ENCODE results near the gene KIZ.

Gene KIZ

DNA sequence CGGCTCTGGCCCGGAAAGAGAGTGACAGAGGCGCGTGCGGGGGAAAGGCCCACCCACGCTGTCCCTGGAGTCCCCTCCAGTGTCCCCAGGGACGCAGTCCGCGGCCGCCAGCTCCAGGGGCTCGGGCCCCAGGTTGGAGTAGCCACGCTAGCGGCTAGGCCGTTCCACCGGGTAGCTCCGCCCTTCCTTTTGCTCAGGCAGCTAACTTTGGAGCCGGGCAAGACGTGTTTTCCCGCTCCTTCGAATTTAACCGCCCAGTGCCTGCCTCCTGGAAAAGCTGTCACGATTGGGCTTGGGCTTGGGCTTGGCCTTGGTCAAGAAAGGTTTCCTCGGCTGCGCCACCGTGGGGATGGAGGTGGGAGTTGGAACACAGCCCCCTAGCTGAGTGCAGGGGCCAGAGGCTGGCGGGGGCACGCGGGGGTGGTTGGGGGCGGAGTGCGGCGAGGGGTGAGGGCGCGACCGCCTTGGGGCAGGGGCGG, 24.4 kb upstream of the KIZ start:
- TF ChIP-seq, protein P1, sequence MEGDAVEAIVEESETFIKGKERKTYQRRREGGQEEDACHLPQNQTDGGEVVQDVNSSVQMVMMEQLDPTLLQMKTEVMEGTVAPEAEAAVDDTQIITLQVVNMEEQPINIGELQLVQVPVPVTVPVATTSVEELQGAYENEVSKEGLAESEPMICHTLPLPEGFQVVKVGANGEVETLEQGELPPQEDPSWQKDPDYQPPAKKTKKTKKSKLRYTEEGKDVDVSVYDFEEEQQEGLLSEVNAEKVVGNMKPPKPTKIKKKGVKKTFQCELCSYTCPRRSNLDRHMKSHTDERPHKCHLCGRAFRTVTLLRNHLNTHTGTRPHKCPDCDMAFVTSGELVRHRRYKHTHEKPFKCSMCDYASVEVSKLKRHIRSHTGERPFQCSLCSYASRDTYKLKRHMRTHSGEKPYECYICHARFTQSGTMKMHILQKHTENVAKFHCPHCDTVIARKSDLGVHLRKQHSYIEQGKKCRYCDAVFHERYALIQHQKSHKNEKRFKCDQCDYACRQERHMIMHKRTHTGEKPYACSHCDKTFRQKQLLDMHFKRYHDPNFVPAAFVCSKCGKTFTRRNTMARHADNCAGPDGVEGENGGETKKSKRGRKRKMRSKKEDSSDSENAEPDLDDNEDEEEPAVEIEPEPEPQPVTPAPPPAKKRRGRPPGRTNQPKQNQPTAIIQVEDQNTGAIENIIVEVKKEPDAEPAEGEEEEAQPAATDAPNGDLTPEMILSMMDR (conservative IDR thresholded peaks at IDR 0.05; ENCODE audit: low read depth, low read length): no peak
- no peak for DNase-seq (ENCODE audit: low read depth)

DNA sequence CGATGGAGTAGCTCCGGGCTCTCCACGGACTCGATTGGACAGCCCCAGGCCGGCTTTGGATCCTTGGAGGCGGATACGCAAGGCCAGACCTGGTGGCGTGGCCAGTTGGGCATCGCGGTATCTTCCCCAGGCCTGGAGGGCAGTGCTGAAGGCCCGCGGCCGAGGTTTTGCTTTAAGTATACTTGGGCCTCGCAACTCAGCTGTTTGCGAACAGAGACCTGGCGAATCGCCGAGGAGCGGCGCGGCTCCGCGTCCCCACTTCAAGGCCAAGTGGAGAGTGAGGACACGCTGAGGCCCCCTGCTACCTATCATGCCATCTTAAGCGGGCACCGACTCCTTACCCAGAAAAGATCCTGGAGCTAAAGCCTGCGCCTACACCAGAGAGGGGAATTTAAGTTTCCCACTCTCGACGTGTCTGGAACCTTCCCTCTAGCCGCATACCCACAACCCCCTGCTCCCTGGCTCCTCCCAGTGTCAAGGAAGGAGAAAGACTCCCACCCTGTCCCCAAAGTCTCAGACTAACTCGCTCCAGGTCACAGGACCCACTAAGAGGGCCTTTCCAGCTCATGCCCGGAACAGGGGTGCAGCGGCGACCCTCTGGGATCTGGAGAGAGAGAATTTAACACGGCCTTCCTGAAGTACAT, 23.8 kb upstream of the KIZ start:
- no peak for DNase-seq (ENCODE audit: low read depth)
- TF ChIP-seq, protein P1 (conservative IDR thresholded peaks at IDR 0.05; ENCODE audit: low read depth, low read length): no peak
- H3K4me3 ChIP-seq (ENCODE audit: low read length): no peak overlapping the region

More for the DNA sequence above, 24.4 kb upstream of the KIZ start:
- H3K4me3 ChIP-seq (ENCODE audit: low read length): no peak overlapping the region

DNA sequence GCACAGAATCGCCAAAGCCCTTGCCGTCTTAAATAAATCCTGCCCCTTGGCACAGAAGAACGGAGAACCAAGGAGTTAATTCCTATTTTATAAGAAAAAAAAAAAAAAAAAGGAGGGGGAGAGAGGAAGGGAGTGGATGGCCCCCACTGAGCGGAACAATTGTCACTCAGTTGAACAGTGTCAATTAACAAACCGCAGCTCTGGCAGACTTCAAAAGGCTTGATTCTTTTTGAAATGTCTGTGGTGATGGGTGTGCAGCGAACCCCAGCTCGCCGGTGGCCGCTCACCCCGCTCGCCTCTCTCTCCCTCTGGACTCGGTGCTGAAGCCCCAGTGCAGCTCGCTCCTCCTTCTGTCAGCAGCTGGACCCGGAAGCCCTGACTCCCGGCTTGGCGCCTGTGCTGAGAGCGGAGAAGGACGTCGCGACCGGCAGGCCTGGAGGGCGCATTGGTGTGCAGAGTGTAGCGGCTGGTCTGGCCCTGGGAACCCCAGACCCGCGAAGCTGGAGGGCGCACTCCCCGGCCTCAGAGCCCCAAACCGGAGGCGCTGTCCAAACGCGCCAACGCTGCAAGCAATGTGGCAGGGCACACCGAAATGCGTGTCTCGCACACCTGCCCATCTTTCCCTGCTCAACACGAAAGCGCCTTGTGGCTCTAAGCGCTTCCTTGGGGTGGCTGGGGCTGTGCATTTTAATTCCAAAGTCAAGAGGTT, 23.1 kb upstream of the KIZ start:
- no peak overlapping the region for H3K4me3 ChIP-seq (ENCODE audit: low read length)
- DNase-seq (ENCODE audit: low read depth): no peak
- TF ChIP-seq, protein P1 (conservative IDR thresholded peaks at IDR 0.05; ENCODE audit: low read depth, low read length): no peak

DNA sequence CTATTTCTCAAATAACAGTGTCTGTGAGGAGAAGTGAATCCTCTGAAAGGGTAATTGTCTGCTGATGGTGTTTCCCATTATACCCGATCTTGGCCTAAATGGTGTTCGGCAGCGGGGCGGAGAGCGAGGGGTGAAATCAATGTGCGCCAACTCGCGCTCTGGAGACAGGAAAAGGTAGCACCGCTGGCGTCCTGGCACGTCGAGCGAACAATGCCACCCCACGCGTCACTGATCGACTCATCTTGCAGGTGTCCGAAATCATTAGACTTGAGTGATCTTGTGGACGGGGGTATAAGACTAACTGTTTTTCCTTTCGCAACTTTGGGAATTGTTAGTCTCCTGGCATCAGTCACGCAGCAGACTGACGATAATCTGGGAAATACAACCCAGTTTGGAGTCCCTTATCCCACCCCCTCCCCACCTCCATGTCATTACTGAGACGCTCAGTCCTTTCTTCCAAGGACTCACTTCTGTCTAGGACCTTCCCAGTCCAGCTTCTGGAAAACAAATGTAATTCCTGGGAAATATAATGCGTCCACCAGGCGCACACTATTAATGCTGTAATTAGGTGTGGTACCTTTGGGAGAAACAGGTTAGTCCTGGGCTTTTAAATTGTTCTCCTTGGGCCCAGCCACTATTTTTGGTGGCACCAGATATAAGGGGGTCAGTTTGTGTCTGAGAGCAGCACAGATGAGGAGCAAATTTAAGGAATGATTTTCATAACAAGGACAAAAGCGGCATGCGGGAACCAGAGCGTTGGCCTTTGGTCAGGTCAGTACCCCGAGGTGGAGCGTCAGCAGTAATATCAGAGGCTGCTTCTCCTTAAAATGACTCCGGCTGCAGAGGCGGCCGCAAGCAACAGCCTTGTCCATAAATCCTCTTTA, 22.1 kb upstream of the KIZ start:
- DNase-seq (ENCODE audit: low read depth): no peak
- no peak overlapping the region for H3K4me3 ChIP-seq (ENCODE audit: low read length)
- TF ChIP-seq, protein P1 (conservative IDR thresholded peaks at IDR 0.05; ENCODE audit: low read depth, low read length): no peak

DNA sequence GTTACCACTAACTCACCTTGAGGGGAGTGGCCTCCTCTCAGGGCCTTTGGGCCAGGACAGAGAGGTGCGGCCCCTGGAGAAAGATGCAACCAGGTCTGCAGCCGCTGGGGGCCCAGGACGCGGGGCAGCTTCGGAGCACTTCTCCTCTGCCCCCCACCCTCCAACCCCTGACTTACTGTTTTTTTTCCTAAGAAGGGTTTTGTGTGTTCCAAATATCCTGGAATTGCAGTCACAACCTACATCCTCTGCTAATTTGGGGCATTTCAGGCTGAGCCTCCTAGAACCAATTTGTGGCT, 21.5 kb upstream of the KIZ start:
- DNase-seq (ENCODE audit: low read depth): no peak
- H3K4me3 ChIP-seq (ENCODE audit: low read length): no peak overlapping the region
- TF ChIP-seq, protein P1 (conservative IDR thresholded peaks at IDR 0.05; ENCODE audit: low read depth, low read length): no peak

DNA sequence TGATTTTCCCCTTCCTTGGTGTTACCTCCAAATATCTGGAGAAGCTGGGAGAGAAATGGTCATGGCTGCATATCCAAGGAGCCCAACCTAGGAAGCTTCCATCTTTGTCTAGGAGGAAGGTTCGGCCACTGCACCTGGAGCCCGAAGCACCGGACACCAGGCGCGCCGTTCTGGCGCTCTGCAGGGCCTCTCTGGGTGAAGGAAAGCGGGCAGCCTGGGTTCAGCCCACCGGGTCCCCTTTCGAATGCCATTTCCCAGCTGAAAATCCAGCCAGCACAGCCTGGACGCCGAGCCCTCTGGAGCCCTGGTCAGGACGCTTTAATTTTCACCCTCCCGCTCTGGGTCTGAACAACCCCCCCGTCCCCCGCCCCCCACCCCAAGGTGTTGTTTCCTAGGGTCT, 21.0 kb upstream of the KIZ start:
- H3K4me3 ChIP-seq (ENCODE audit: low read length): no peak overlapping the region
- TF ChIP-seq, protein P1 (conservative IDR thresholded peaks at IDR 0.05; ENCODE audit: low read depth, low read length): no peak
- DNase-seq (ENCODE audit: low read depth): no peak

Measured in retinal pigment epithelial cell (primary cell).